Urinary bladder (tissue), 4 donors: Measurements from ENCODE around the gene THRB. TPM values are rescaled to one million over a fixed set of nuclear protein-coding genes. Genes with fewer than 3 reads are reported as not detected.
A peak's percentile ranks its signal among the peaks of the same experiment; 100 is the strongest.

Experiments used
- DNase-seq: peaks from one replicate; pipeline ENCODE4 v3.0.0-alpha.2; 2015; ENCODE audit errors: extremely low spot score
- H3K27ac ChIP-seq: one replicate; pipeline ENCODE4 v1.5.1; 2013; ENCODE audit warnings: low read depth, mild to moderate bottlenecking, moderate library complexity
- H3K36me3 ChIP-seq: one replicate; pipeline ENCODE4 v1.6.1; 2013; ENCODE audit warnings: mild to moderate bottlenecking, moderate library complexity; ENCODE audit not compliant: insufficient read depth
- H3K4me1 ChIP-seq: one replicate; pipeline ENCODE4 v1.6.1; 2013; ENCODE audit warnings: mild to moderate bottlenecking, moderate library complexity; ENCODE audit not compliant: insufficient read depth
- H3K4me3 ChIP-seq: one replicate; pipeline ENCODE4 v1.5.1; 2013; ENCODE audit warnings: low read depth, low read length
- WGBS: extraction: QIAGEN DNeasy Blood & Tissue Kit; methylation state at CpG from one replicate; pipeline ENCODE4 v1.1.7; 2013; 5-methylcytosine and 5-hydroxymethylcytosine counted together
- polyA plus RNA-seq: library from polyadenylated mRNA; stranded (reverse); fragments of 200-250 nt; gene quantifications from one replicate; pipeline ENCODE4 v1.2.3, GENCODE V29; 2013
- total RNA-seq: library from RNA; depleted of rRNA; stranded (reverse); fragments of >200 nt; gene quantifications from one replicate; pipeline ENCODE4 v1.2.3, GENCODE V29; 2014
- donor health status: healthy with polysubstance abuse.
- donor health status: healthy.

THRB gene
- total and polyA plus RNA-seq, 2 donors, result 8.3 to 14.8 TPM

GRCh38 chr3:24374801-24375200, 119.8 kb downstream of the THRB start:
- H3K27ac ChIP-seq, result no peak overlapping the region
- no peak overlapping the region for H3K4me3 ChIP-seq
- H3K4me1 ChIP-seq, result no peaks in the 10 kb centered on the region
- 31% methylated on average over 1 of the region's 1 CpG for WGBS
- no peaks in the 10 kb centered on the region for H3K36me3 ChIP-seq
- no peak for DNase-seq

DNA sequence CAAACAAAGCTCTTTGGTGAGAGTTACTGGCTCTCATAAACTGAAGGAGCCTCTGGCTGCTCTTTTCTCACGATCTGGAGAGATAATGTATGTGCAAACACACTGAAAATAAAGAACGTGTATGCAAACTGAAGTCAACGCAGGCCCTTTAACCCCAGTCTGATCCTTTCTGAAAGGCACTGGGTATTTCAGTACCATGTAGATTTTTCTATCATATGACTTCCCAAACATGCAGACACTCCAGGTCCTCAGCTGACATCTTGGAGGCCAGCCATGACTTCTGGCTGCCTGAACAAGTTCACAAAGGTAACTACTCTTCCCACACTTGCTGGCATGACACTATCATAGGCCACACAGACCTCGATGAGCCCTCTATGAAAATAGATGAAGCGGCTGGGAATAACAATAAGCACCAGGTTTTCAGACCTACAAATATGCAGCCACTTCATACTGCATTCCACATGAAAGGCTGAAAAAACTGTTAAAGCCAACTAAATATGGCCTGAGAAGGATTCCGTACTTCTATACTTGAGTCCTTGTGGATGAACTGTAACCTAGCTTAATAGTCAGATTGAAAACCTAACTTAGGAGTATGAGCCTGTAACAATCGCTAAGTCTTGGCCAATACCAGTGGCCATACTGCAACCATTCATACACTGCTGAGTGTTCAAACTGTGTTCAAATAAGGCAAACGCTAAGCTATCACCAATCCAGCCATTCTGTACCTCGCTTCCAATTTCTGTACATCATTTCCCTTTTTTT, 121.3 kb downstream of the THRB start:
- no peak for DNase-seq
- Histone ChIP-seq H3K36me3 (no peaks in the 10 kb centered on the region), H3K4me3 (no peak overlapping the region), H3K27ac (no peak overlapping the region), H3K4me1 (no peaks in the 10 kb centered on the region)
- WGBS, result 83% methylated on average over 9 of the region's 9 CpGs

- no peaks in the 10 kb centered on the region for H3K4me1 ChIP-seq
These were observed 122.0 kb downstream of the THRB start for GRCh38 chr3:24372559-24373197.

GRCh38 chr3:24370352-24371090, 124.1 kb downstream of the THRB start:
- Histone ChIP-seq H3K36me3 (no peaks in the 10 kb centered on the region), H3K4me3 (no peak overlapping the region), H3K4me1 (no peaks in the 10 kb centered on the region), H3K27ac (no peak overlapping the region)
- WGBS, result 80% methylated on average over 4 of the region's 4 CpGs
- DNase-seq, result no peak

More at GRCh38 chr3:24372559-24373197, 122.0 kb downstream of the THRB start:
- Histone ChIP-seq H3K36me3 (no peaks in the 10 kb centered on the region), H3K4me3 (no peak overlapping the region), H3K27ac (no peak overlapping the region)
- DNase-seq, result no peak
- WGBS, result 87% methylated on average over 3 of the region's 3 CpGs

DNA sequence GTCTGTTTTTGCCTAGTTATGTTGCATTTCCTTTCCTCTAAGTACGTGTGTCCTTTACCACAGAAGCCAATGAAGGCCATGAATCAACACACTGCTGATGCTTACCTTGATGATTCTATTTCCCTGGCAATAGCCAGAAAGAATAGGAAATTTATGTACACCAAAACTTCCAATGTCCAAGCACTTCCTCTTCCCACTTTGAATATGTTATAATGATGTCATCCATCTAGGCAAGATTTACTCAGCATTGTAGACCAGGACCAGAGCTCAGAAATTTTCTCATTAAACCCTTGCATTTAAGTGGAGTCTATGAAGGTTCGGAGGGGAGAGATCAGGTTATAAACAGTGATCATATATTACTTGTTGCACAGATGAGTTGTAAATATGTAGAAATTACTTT, 126.0 kb downstream of the THRB start:
- H3K27ac ChIP-seq, result no peak overlapping the region
- no peaks in the 10 kb centered on the region for H3K4me1 ChIP-seq
- 40% methylated on average over 2 of the region's 2 CpGs for WGBS
- H3K36me3 ChIP-seq, result no peaks in the 10 kb centered on the region
- H3K4me3 ChIP-seq, result no peak overlapping the region
- DNase-seq, result no peak

- no peak overlapping the region for H3K27ac ChIP-seq
- DNase-seq, result no peak
- no peak overlapping the region for H3K4me3 ChIP-seq
- H3K36me3 ChIP-seq, result no peaks in the 10 kb centered on the region
- no peaks in the 10 kb centered on the region for H3K4me1 ChIP-seq
- 39% methylated on average over 2 of the region's 2 CpGs for WGBS
These were observed 126.9 kb downstream of the THRB start for GRCh38 chr3:24367664-24368264.

- Histone ChIP-seq H3K27ac (no peak overlapping the region), H3K4me1 (no peaks in the 10 kb centered on the region)
These were observed 127.4 kb downstream of the THRB start for GRCh38 chr3:24367216-24367615.

DNA sequence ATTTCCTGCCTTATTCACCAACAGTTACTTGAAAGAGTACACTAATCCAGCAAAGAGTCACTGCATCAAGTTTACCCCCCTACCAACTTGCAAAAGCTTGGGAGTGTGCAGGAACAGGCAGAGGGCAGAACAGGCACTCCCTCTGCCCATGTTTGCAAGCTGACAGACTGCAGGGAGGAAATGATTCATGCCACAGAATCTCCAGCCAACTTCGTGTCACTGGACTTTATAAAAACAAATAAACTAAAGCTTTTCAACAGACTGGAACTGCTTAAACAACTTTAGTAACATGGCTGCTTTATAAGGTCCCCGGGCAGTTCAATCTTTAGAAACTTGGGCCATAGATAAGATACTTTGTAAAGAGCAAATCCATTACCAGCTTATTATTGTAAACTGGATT, 129.5 kb downstream of the THRB start:
- peak; percentile 46 for DNase-seq
- Histone ChIP-seq H3K4me3 (no peak overlapping the region), H3K36me3 (no peaks in the 10 kb centered on the region), H3K27ac (no peak overlapping the region), H3K4me1 (no peaks in the 10 kb centered on the region)
- WGBS, result 4% methylated on average over 2 of the region's 2 CpGs

More at GRCh38 chr3:24367216-24367615, 127.4 kb downstream of the THRB start:
- Histone ChIP-seq H3K36me3 (no peaks in the 10 kb centered on the region), H3K4me3 (no peak overlapping the region)
- 82% methylated on average over 3 of the region's 3 CpGs for WGBS
- no peak for DNase-seq

GRCh38 chr3:24364359-24364758, 130.3 kb downstream of the THRB start:
- Histone ChIP-seq H3K36me3 (no peaks in the 10 kb centered on the region), H3K27ac (no peak overlapping the region), H3K4me3 (no peak overlapping the region), H3K4me1 (no peaks in the 10 kb centered on the region)
- 94% methylated on average over 1 of the region's 1 CpG for WGBS
- DNase-seq, result no peak

GRCh38 chr3:24363242-24363641, 131.4 kb downstream of the THRB start:
- Histone ChIP-seq H3K36me3 (no peaks in the 10 kb centered on the region), H3K27ac (no peak overlapping the region), H3K4me1 (no peaks in the 10 kb centered on the region), H3K4me3 (no peak overlapping the region)
- 69% methylated on average over 1 of the region's 1 CpG for WGBS
- DNase-seq, result no peak

DNA sequence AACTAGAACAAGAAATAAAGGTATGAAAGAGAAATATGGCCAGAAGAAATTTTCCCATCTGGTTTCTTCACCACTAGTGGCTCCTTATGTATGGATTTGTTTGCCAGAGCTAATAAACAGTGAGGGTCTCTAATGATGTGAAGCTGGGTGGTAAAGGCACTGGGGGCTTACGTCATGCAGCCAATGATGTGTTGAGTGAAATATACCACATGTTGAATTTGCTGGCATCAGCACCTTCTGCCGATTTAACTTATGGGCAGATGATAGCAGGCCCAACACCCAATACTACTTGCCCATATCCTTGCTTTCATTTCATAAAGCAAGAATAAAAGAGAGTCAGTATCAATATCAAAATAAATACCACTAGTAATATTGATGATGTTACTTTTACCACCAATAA, 133.0 kb downstream of the THRB start:
- no peaks in the 10 kb centered on the region for H3K36me3 ChIP-seq
- no peaks in the 10 kb centered on the region for H3K4me1 ChIP-seq
- H3K27ac ChIP-seq, result no peak overlapping the region
- DNase-seq, result no peak
- H3K4me3 ChIP-seq, result no peak overlapping the region
- WGBS, result 84% methylated on average over 2 of the region's 2 CpGs

- no peak for DNase-seq
- H3K36me3 ChIP-seq, result no peaks in the 10 kb centered on the region
- H3K4me3 ChIP-seq, result no peak overlapping the region
- no peak overlapping the region for H3K27ac ChIP-seq
- H3K4me1 ChIP-seq, result no peaks in the 10 kb centered on the region
These were observed 133.7 kb downstream of the THRB start for GRCh38 chr3:24360957-24361356.

- no peak for DNase-seq
- WGBS, result 87% methylated on average over 5 of the region's 5 CpGs
- Histone ChIP-seq H3K4me3 (no peak overlapping the region), H3K4me1 (no peaks in the 10 kb centered on the region), H3K36me3 (no peaks in the 10 kb centered on the region), H3K27ac (no peak overlapping the region)
These were observed 134.8 kb downstream of the THRB start for GRCh38 chr3:24359645-24360462.
